WTC11 (cell line): ENCODE measurements around the gene OR9Q1. TPM values are rescaled to one million over a fixed set of nuclear protein-coding genes. Genes with fewer than 3 reads are reported as not detected.

Experiments
- ATAC-seq: fragments of 200-7000 bp; cut with Tn5 transposase; 2 replicates; pipeline ENCODE4 v1.10.0; 2021; ENCODE audit warnings: mild to moderate bottlenecking, moderate library complexity
- CTCF ChIA-PET: fragments of 300-600 bp; sonication (Branson Sonifier 250); formaldehyde crosslinking; loops from one replicate; lab custom pipeline; 2021; ENCODE audit warnings: antibody characterized with exemption; lab: Charles Lee
- POLR2A ChIA-PET: fragments of 350-600 bp; sonication (Branson Sonifier 250); formaldehyde crosslinking; loops from one replicate; lab custom pipeline; 2021; ENCODE audit warnings: antibody characterized with exemption; lab: Charles Lee
- DNase-seq: peaks from one replicate; pipeline ENCODE4 v3.0.0; 2021; ENCODE audit warnings: low spot score
- H3K27ac Mint-ChIP-seq: 2 replicates; pipeline ENCODE4 v1.8.0; 2021; ENCODE audit warnings: mixed read lengths
- H3K27me3 Mint-ChIP-seq: 2 replicates; pipeline ENCODE4 v1.8.0; 2021; ENCODE audit warnings: low read depth, mild to moderate bottlenecking, moderate library complexity, mixed read lengths
- H3K36me3 Mint-ChIP-seq: 2 replicates; pipeline ENCODE4 v1.8.0; 2021; ENCODE audit warnings: mixed read lengths
- H3K4me1 Mint-ChIP-seq: 2 replicates; pipeline ENCODE4 v1.8.0; 2022; ENCODE audit warnings: mixed read lengths
- H3K4me3 Mint-ChIP-seq: 2 replicates; pipeline ENCODE4 v1.8.0; 2021; ENCODE audit warnings: mild to moderate bottlenecking, moderate library complexity, mixed read lengths
- H3K9me3 Mint-ChIP-seq: 2 replicates; pipeline ENCODE4 v1.8.0; 2021; ENCODE audit warnings: mixed read lengths
- CREB1 ChIP-seq: sonication (generic); formaldehyde crosslinking; IDR thresholded peaks from 2 replicates; pipeline ENCODE4 v1.8.0; 2023; ENCODE audit warnings: mild to moderate bottlenecking, missing genetic modification reagents
- CREM ChIP-seq: sonication (generic); formaldehyde crosslinking; IDR thresholded peaks from 2 replicates; pipeline ENCODE4 v1.8.1; 2022; ENCODE audit warnings: mild to moderate bottlenecking, missing genetic modification reagents, moderate library complexity
- ELF4 ChIP-seq: sonication (generic); formaldehyde crosslinking; IDR thresholded peaks from 2 replicates; pipeline ENCODE4 v1.8.1; 2022; ENCODE audit warnings: low read depth, mild to moderate bottlenecking, moderate library complexity, missing genetic modification reagents
- ETV6 ChIP-seq: sonication (generic); formaldehyde crosslinking; IDR thresholded peaks from 2 replicates; pipeline ENCODE4 v1.8.1; 2022; ENCODE audit warnings: mild to moderate bottlenecking, missing genetic modification reagents
- FOXP1 ChIP-seq: sonication (generic); formaldehyde crosslinking; IDR thresholded peaks from 2 replicates; pipeline ENCODE4 v1.8.0; 2022; ENCODE audit warnings: missing genetic modification reagents, mild to moderate bottlenecking, moderate library complexity, borderline replicate concordance
- GRHL2 ChIP-seq: fragments of 250-450 bp; sonication (Bioruptor Pico); IDR thresholded peaks from 2 replicates; pipeline ENCODE4 v1.8.0; 2022; ENCODE audit warnings: mild to moderate bottlenecking, moderate library complexity; ENCODE audit not compliant: insufficient replicate concordance, severe bottlenecking
- HMGA2 ChIP-seq: fragments of 250-450 bp; sonication (Bioruptor Pico); IDR thresholded peaks from 2 replicates; pipeline ENCODE4 v1.4.0; 2021; ENCODE audit warnings: mild to moderate bottlenecking, moderate library complexity
- MXD4 ChIP-seq: fragments of 250-450 bp; sonication (Bioruptor Pico); IDR thresholded peaks from 2 replicates; pipeline ENCODE4 v1.8.0; 2021; ENCODE audit warnings: mild to moderate bottlenecking, moderate library complexity, borderline replicate concordance
- RELA ChIP-seq: sonication (generic); formaldehyde crosslinking; IDR thresholded peaks from 2 replicates; pipeline ENCODE4 v1.8.1; 2022; ENCODE audit warnings: missing genetic modification reagents, mild to moderate bottlenecking, borderline replicate concordance
- RORB ChIP-seq: fragments of 250-450 bp; sonication (Bioruptor Pico); IDR thresholded peaks from 2 replicates; pipeline ENCODE4 v1.9.0; 2021; ENCODE audit warnings: mild to moderate bottlenecking
- SMAD3 ChIP-seq: sonication (generic); formaldehyde crosslinking; IDR thresholded peaks from 2 replicates; pipeline ENCODE4 v1.8.0; 2022; ENCODE audit warnings: missing genetic modification reagents, mild to moderate bottlenecking, borderline replicate concordance
- SOX15 ChIP-seq: fragments of 250-450 bp; sonication (Bioruptor Pico); IDR thresholded peaks from 2 replicates; pipeline ENCODE4 v1.9.0; 2021; ENCODE audit warnings: mild to moderate bottlenecking
- TEAD1 ChIP-seq: sonication (generic); formaldehyde crosslinking; IDR thresholded peaks from 2 replicates; pipeline ENCODE4 v1.8.0; 2022; ENCODE audit warnings: mild to moderate bottlenecking, missing genetic modification reagents
- ZNF219 ChIP-seq: sonication (generic); formaldehyde crosslinking; IDR thresholded peaks from 2 replicates; pipeline ENCODE4 v1.8.0; 2023; ENCODE audit warnings: missing genetic modification reagents, mild to moderate bottlenecking, borderline replicate concordance
- ZNF263 ChIP-seq: sonication (generic); formaldehyde crosslinking; IDR thresholded peaks from 2 replicates; pipeline ENCODE4 v1.8.1; 2022; ENCODE audit warnings: low read depth, mild to moderate bottlenecking, moderate library complexity, missing genetic modification reagents
- ZNF281 ChIP-seq: sonication (generic); formaldehyde crosslinking; IDR thresholded peaks from 2 replicates; pipeline ENCODE4 v1.8.0; 2023; ENCODE audit warnings: mild to moderate bottlenecking, missing genetic modification reagents
- ZNF396 ChIP-seq: fragments of 250-450 bp; sonication (Bioruptor Pico); IDR thresholded peaks from 2 replicates; pipeline ENCODE4 v1.8.0; 2021; ENCODE audit warnings: mild to moderate bottlenecking, moderate library complexity, borderline replicate concordance
- ZNF423 ChIP-seq: fragments of 250-450 bp; sonication (Bioruptor Pico); IDR thresholded peaks from 2 replicates; pipeline ENCODE4 v2.1.2; 2022; ENCODE audit warnings: mild to moderate bottlenecking, moderate library complexity
- ZNF671 ChIP-seq: fragments of 250-450 bp; sonication (Bioruptor Pico); IDR thresholded peaks from 2 replicates; pipeline ENCODE4 v1.8.0; 2021; ENCODE audit warnings: mild to moderate bottlenecking
- total RNA-seq: library from RNA; stranded (reverse); gene quantifications from 3 replicates; pipeline ENCODE4 v1.2.3, GENCODE V29; 2021
- TF ChIP-seq, protein P1 (sequence below): sonication (generic); formaldehyde crosslinking; IDR thresholded peaks from 2 replicates; pipeline ENCODE4 v1.8.1; 2023; ENCODE audit warnings: mild to moderate bottlenecking, missing genetic modification reagents, borderline replicate concordance
- TF ChIP-seq, protein P2 (sequence below): sonication (generic); formaldehyde crosslinking; IDR thresholded peaks from 2 replicates; pipeline ENCODE4 v1.8.1; 2023; ENCODE audit warnings: mild to moderate bottlenecking, missing genetic modification reagents
- TF ChIP-seq, protein P3 (sequence below): sonication (generic); formaldehyde crosslinking; IDR thresholded peaks from 2 replicates; pipeline ENCODE4 v1.8.0; 2022; ENCODE audit warnings: mild to moderate bottlenecking, missing genetic modification reagents
- TF ChIP-seq, protein P4 (sequence below): fragments of 250-450 bp; sonication (Bioruptor Pico); conservative IDR thresholded peaks from 2 replicates; pipeline ENCODE4 v1.9.0; 2021; ENCODE audit warnings: mild to moderate bottlenecking
- TF ChIP-seq, protein P5 (sequence below): sonication (generic); formaldehyde crosslinking; IDR thresholded peaks from 2 replicates; pipeline ENCODE4 v1.8.1; 2023; ENCODE audit warnings: mild to moderate bottlenecking, missing genetic modification reagents

OR9Q1 gene
- total RNA-seq, 1 experiment from 2014 or later, result not detected

- TF ChIP-seq, protein P1, sequence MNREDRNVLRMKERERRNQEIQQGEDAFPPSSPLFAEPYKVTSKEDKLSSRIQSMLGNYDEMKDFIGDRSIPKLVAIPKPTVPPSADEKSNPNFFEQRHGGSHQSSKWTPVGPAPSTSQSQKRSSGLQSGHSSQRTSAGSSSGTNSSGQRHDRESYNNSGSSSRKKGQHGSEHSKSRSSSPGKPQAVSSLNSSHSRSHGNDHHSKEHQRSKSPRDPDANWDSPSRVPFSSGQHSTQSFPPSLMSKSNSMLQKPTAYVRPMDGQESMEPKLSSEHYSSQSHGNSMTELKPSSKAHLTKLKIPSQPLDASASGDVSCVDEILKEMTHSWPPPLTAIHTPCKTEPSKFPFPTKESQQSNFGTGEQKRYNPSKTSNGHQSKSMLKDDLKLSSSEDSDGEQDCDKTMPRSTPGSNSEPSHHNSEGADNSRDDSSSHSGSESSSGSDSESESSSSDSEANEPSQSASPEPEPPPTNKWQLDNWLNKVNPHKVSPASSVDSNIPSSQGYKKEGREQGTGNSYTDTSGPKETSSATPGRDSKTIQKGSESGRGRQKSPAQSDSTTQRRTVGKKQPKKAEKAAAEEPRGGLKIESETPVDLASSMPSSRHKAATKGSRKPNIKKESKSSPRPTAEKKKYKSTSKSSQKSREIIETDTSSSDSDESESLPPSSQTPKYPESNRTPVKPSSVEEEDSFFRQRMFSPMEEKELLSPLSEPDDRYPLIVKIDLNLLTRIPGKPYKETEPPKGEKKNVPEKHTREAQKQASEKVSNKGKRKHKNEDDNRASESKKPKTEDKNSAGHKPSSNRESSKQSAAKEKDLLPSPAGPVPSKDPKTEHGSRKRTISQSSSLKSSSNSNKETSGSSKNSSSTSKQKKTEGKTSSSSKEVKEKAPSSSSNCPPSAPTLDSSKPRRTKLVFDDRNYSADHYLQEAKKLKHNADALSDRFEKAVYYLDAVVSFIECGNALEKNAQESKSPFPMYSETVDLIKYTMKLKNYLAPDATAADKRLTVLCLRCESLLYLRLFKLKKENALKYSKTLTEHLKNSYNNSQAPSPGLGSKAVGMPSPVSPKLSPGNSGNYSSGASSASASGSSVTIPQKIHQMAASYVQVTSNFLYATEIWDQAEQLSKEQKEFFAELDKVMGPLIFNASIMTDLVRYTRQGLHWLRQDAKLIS (CRISPR knock-in tag), result no peak
- TF ChIP-seq TEAD1 (CRISPR knock-in tag), result no peak
- TF ChIP-seq RELA, result no peak
- TF ChIP-seq ZNF396 (CRISPR knock-in tag), result no peak
- TF ChIP-seq SMAD3 (CRISPR knock-in tag), result no peak
- TF ChIP-seq HMGA2 (CRISPR knock-in tag), result no peak
- TF ChIP-seq ZNF263, result no peak
- no peak for TF ChIP-seq MXD4 (CRISPR knock-in tag)
- TF ChIP-seq ZNF671 (CRISPR knock-in tag), result no peak
- TF ChIP-seq FOXP1 (CRISPR knock-in tag), result no peak
- no peak for TF ChIP-seq ETV6 (CRISPR knock-in tag)
- no peak for TF ChIP-seq ZNF423 (CRISPR knock-in tag)
- no peak for TF ChIP-seq ZNF219 (CRISPR knock-in tag)
- TF ChIP-seq CREB1 (CRISPR knock-in tag), result no peak
- TF ChIP-seq, protein P2, sequence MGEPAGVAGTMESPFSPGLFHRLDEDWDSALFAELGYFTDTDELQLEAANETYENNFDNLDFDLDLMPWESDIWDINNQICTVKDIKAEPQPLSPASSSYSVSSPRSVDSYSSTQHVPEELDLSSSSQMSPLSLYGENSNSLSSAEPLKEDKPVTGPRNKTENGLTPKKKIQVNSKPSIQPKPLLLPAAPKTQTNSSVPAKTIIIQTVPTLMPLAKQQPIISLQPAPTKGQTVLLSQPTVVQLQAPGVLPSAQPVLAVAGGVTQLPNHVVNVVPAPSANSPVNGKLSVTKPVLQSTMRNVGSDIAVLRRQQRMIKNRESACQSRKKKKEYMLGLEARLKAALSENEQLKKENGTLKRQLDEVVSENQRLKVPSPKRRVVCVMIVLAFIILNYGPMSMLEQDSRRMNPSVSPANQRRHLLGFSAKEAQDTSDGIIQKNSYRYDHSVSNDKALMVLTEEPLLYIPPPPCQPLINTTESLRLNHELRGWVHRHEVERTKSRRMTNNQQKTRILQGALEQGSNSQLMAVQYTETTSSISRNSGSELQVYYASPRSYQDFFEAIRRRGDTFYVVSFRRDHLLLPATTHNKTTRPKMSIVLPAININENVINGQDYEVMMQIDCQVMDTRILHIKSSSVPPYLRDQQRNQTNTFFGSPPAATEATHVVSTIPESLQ, result no peak
- TF ChIP-seq RORB (CRISPR knock-in tag), result no peak
- no peak for TF ChIP-seq SOX15 (CRISPR knock-in tag)
- no peak for TF ChIP-seq CREM (CRISPR knock-in tag)
- TF ChIP-seq, protein P3, sequence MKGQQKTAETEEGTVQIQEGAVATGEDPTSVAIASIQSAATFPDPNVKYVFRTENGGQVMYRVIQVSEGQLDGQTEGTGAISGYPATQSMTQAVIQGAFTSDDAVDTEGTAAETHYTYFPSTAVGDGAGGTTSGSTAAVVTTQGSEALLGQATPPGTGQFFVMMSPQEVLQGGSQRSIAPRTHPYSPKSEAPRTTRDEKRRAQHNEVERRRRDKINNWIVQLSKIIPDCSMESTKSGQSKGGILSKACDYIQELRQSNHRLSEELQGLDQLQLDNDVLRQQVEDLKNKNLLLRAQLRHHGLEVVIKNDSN (CRISPR knock-in tag), result no peak
- Mint-ChIP-seq H3K4me1 (peaks cover 13% of the 10 kb centered on the region), H3K36me3 (no peaks in the 10 kb centered on the region), H3K27me3 (no peaks in the 10 kb centered on the region; the same call in 1 of the 2 replicates), H3K27ac (no peak overlapping the region), H3K9me3 (peaks cover 1% of the 10 kb centered on the region; the same call in 1 of the 2 replicates), H3K4me3 (no peak overlapping the region)
- ATAC-seq (no peak), DNase-seq (no peak)
- ChIA-PET CTCF (no interaction called here), POLR2A (no interaction called here)
Measured at GRCh38 chr11:57981536-57981935, 42.1 kb upstream of the OR9Q1 start.

DNA sequence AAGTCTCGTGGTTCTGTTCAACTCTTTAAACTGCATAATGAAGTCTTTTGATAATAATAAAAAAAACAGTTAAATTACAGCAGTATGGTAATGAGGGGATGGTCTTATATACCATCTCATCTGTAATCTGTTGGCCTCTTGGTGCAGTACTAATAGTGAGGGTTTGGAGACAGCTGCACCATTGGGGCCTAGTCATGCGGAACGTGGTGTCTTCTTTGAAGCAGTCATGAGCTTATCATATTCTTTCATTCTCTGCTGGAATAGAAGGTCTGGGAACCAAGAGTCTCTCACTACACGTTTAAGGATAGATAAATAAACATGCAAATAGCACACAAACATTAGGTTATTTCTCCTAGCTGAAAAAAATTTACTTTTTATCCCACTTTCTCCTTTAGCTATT, 40.9 kb upstream of the OR9Q1 start:
- Mint-ChIP-seq H3K36me3 (no peaks in the 10 kb centered on the region), H3K4me1 (peaks cover 3% of the 10 kb centered on the region), H3K27ac (no peak overlapping the region), H3K4me3 (no peak overlapping the region), H3K9me3 (peaks cover 13% of the 10 kb centered on the region), H3K27me3 (no peaks in the 10 kb centered on the region; the same call in 1 of the 2 replicates)
- DNase-seq (no peak), ATAC-seq (no peak)
- ChIA-PET POLR2A (no interaction called here), CTCF (interaction anchor here (1.2 kb wide), 1 partner anchor 78 kb away, joined by 3 read pairs; no protein-coding TSS in a partner anchor)
- TF ChIP-seq, protein P4, sequence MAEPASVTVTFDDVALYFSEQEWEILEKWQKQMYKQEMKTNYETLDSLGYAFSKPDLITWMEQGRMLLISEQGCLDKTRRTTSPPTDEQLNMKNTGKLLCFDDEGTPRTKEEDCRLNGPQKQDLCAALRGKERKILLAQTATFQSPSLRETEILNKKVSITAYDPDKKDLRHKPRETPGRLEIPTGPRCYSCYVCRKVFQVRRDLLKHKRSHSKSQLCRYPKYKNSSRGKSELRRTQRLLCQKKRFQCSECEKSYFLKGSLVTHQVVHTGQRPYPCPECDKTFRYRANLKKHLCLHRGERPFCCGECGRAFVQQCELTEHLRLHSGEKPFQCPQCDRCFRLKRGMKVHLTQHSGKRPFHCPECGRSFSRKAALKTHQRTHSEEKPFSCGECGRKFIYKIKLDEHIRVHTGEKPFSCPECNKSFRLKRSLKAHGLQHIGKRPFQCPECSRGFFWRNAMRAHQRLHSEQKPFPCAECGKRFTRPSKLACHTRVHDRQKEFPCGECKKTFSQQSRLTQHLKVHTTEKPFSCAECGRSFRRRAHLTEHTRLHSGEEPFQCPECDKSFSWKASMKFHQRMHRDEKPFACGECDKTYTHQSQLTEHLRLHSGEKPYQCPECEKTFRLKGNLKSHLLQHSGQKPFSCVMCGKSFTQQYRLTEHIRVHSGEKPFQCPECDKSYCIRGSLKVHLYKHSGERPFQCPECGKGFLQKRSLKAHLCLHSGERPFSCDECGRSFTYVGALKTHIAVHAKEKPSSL (CRISPR knock-in tag), result no peak
- TF ChIP-seq GRHL2 (no peak), ELF4 (CRISPR knock-in tag) (no peak), ZNF281 (CRISPR knock-in tag) (no peak)
- TF ChIP-seq, protein P5, sequence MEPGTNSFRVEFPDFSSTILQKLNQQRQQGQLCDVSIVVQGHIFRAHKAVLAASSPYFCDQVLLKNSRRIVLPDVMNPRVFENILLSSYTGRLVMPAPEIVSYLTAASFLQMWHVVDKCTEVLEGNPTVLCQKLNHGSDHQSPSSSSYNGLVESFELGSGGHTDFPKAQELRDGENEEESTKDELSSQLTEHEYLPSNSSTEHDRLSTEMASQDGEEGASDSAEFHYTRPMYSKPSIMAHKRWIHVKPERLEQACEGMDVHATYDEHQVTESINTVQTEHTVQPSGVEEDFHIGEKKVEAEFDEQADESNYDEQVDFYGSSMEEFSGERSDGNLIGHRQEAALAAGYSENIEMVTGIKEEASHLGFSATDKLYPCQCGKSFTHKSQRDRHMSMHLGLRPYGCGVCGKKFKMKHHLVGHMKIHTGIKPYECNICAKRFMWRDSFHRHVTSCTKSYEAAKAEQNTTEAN (CRISPR knock-in tag), result no peak
